Thyroid gland (tissue), 4 donors: Measurements from ENCODE around the gene KRTAP9-9. TPM values are rescaled to one million over a fixed set of nuclear protein-coding genes. Genes with fewer than 3 reads are reported as not detected.
"Not testable (repeated sequence)": the region's sequence is repeated elsewhere in the genome, so short reads cannot be mapped to it uniquely, and the experiment has no call there.

Experiments
- DNase-seq, 2 donors: peaks; one replicate each; pipeline ENCODE4 v3.0.0-alpha.2; 2019
- H3K27ac ChIP-seq, 3 donors: fragments of 200-600 bp; sonication (generic); 1 replicate in 2 of 3; 2 replicates in 1 of 3; pipeline ENCODE4 v1.5.1; 2016 to 2019; ENCODE audit warnings: mild to moderate bottlenecking in 1 of 3, moderate library complexity in 1 of 3
- H3K27me3 ChIP-seq: fragments of 200-600 bp; sonication (generic); one replicate; pipeline ENCODE4 v1.5.1; 2019
- H3K36me3 ChIP-seq, 2 donors: fragments of 200-600 bp; sonication (generic); one replicate each; pipeline ENCODE4 v1.5.1; 2016 to 2019
- H3K4me1 ChIP-seq, 2 donors: fragments of 200-600 bp; sonication (generic); one replicate each; pipeline ENCODE4 v1.5.1; 2017 to 2019
- H3K4me3 ChIP-seq, 3 donors: fragments of 200-600 bp; sonication (generic); replicated peaks in 1 of 3; 1 replicate in 2 of 3; 2 replicates in 1 of 3; pipeline ENCODE4 v1.5.1; 2016; ENCODE audit warnings: mild to moderate bottlenecking in 1 of 3
- H3K9me3 ChIP-seq: fragments of 200-600 bp; sonication (generic); one replicate; pipeline ENCODE4 v1.5.1; 2017
- CTCF ChIP-seq, 6 experiments: fragments of 200-600 bp in 3 of 6; fragments of 450-650 bp in 3 of 6; sonication (generic) in 3 of 6; IDR thresholded peaks; one replicate each; pipeline ENCODE4 v1.5.1; 2016 to 2019; ENCODE audit warnings: antibody characterized with exemption in 6 of 6, mild to moderate bottlenecking in 2 of 6, inconsistent platforms in 1 of 6, moderate library complexity in 1 of 6
- POLR2A ChIP-seq, 2 donors: fragments of 450-650 bp; IDR thresholded peaks; one replicate each; pipeline ENCODE4 v1.6.1; 2017; ENCODE audit warnings: antibody characterized with exemption in 2 of 2, mild to moderate bottlenecking in 2 of 2, moderate library complexity in 1 of 2
- WGBS, 2 donors: methylation state at CpG; one replicate each; pipeline ENCODE4 v1.1.5; 2017; 5-methylcytosine and 5-hydroxymethylcytosine counted together
- intact Hi-C: fragments of 100-400 bp; cut with DNase I; formaldehyde crosslinking; loops from one replicate; pipeline ENCODE4 v1.15.1; 2023
- total RNA-seq, 4 donors: library from RNA; depleted of rRNA; stranded (reverse); fragments of >200 nt; gene quantifications; one replicate each; pipeline ENCODE4 v1.2.3, GENCODE V29; 2016

The KRTAP9-9 gene
- total RNA-seq = not detected

- H3K27ac ChIP-seq, H3K27me3 ChIP-seq, H3K4me1 ChIP-seq, DNase-seq, H3K9me3 ChIP-seq, H3K4me3 ChIP-seq, intact Hi-C loops, H3K36me3 ChIP-seq: not testable (repeated sequence)
- WGBS, 2 donors = 79 to 80% methylated on average over 2 to 4 of the region's 5 CpGs
Observed at GRCh38 chr17:41255381-41256290, at the start of gene KRTAP9-9. Gene KRTAP9-9 (plus strand): TSS chr17:41255384.

- Histone ChIP-seq H3K27ac (no peak overlapping the region), H3K27me3 (no peaks in the 10 kb centered on the region), H3K4me1 (no peaks in the 10 kb centered on the region), H3K4me3 (no peak overlapping the region), H3K9me3 (no peaks in the 10 kb centered on the region), H3K36me3 (no peaks in the 10 kb centered on the region)
- DNase-seq = no peak
- WGBS, 2 donors = 59 to 67% methylated on average over 1 of the region's 1 CpG
- TF ChIP-seq CTCF (IDR thresholded peaks at IDR 0.05) = no peak
- no peak for TF ChIP-seq POLR2A (IDR thresholded peaks at IDR 0.05)
- intact Hi-C loops = no loop called here
Observed at GRCh38 chr17:41211845-41212466, 43.2 kb upstream of the KRTAP9-9 start.

GRCh38 chr17:41212524-41213169 lies 42.5 kb upstream of the KRTAP9-9 start:
- intact Hi-C loops = no loop called here
- Histone ChIP-seq H3K4me3 (no peak overlapping the region), H3K27ac (no peak overlapping the region), H3K9me3 (no peaks in the 10 kb centered on the region), H3K4me1 (no peaks in the 10 kb centered on the region), H3K36me3 (no peaks in the 10 kb centered on the region), H3K27me3 (no peaks in the 10 kb centered on the region)
- DNase-seq = no peak
- WGBS, 2 donors = 79 to 82% methylated on average over 6 of the region's 7 CpGs
- TF ChIP-seq POLR2A (IDR thresholded peaks at IDR 0.05) = no peak
- TF ChIP-seq CTCF (IDR thresholded peaks at IDR 0.05) = no peak

- Histone ChIP-seq H3K36me3 (no peaks in the 10 kb centered on the region), H3K27ac (no peak overlapping the region), H3K4me3 (no peak overlapping the region), H3K9me3 (no peaks in the 10 kb centered on the region), H3K4me1 (no peaks in the 10 kb centered on the region), H3K27me3 (no peaks in the 10 kb centered on the region)
- 77 to 79% methylated on average over 1 of the region's 1 CpG for WGBS, 2 donors
- intact Hi-C loops = no loop called here
- no peak for DNase-seq
- no peak for TF ChIP-seq CTCF (IDR thresholded peaks at IDR 0.05)
- no peak for TF ChIP-seq POLR2A (IDR thresholded peaks at IDR 0.05)
Observed at GRCh38 chr17:41215681-41216080, 39.5 kb upstream of the KRTAP9-9 start.

GRCh38 chr17:41223821-41224220 lies 31.4 kb upstream of the KRTAP9-9 start:
- intact Hi-C loops = no loop called here
- 76 to 77% methylated on average over 2 of the region's 2 CpGs for WGBS, 2 donors

More at GRCh38 chr17:41223821-41224220, 31.4 kb upstream of the KRTAP9-9 start:
- no peak for DNase-seq
- H3K27ac ChIP-seq = no peak overlapping the region
- no peaks in the 10 kb centered on the region for H3K9me3 ChIP-seq
- no peaks in the 10 kb centered on the region for H3K36me3 ChIP-seq
- H3K27me3 ChIP-seq = no peaks in the 10 kb centered on the region
- TF ChIP-seq POLR2A (IDR thresholded peaks at IDR 0.05) = no peak
- H3K4me3 ChIP-seq = no peak overlapping the region
- no peaks in the 10 kb centered on the region for H3K4me1 ChIP-seq
